Spleen (tissue), 11 donors: ENCODE results near the gene SULF2. TPM values are rescaled to one million over a fixed set of nuclear protein-coding genes. Genes with fewer than 3 reads are reported as not detected.

Experiments used
- DNase-seq: peaks from one replicate; pipeline ENCODE4 v3.0.0-alpha.2; 2020
- H3K27ac ChIP-seq, 8 donors: fragments of 200-600 bp; sonication (generic) in 7 of 8; 1 replicate in 4 of 8; 2 replicates in 4 of 8; pipeline versions ENCODE4 v1.5.0 to v1.8.0; 2016 to 2021; ENCODE audit warnings: inconsistent platforms in 4 of 8, mild to moderate bottlenecking in 4 of 8, moderate library complexity in 1 of 8
- H3K27me3 ChIP-seq, 7 donors: fragments of 200-600 bp; sonication (generic) in 6 of 7; replicated peaks in 1 of 7; 1 replicate in 4 of 7; 2 replicates in 3 of 7; pipeline versions ENCODE4 v1.5.0 to v1.8.0; 2016 to 2021; ENCODE audit warnings: inconsistent platforms in 3 of 7, mild to moderate bottlenecking in 1 of 7
- H3K36me3 ChIP-seq, 6 donors: fragments of 200-600 bp; sonication (generic) in 5 of 6; 1 replicate in 4 of 6; 2 replicates in 2 of 6; pipeline versions ENCODE4 v1.5.0 to v1.8.0; 2016 to 2021; ENCODE audit warnings: inconsistent platforms in 2 of 6
- H3K4me1 ChIP-seq, 6 donors: fragments of 200-600 bp; sonication (generic) in 5 of 6; 1 replicate in 3 of 6; 2 replicates in 3 of 6; pipeline versions ENCODE4 v1.5.0 to v1.8.0; 2016 to 2021; ENCODE audit warnings: inconsistent platforms in 3 of 6
- H3K4me3 ChIP-seq, 8 donors: fragments of 200-600 bp; sonication (generic) in 7 of 8; 1 replicate in 4 of 8; 2 replicates in 4 of 8; pipeline versions ENCODE4 v1.5.0 to v1.8.0; 2016 to 2021; ENCODE audit warnings: inconsistent platforms in 4 of 8, mild to moderate bottlenecking in 4 of 8, moderate library complexity in 2 of 8
- H3K9me3 ChIP-seq, 8 donors: fragments of 200-600 bp; sonication (generic) in 7 of 8; 1 replicate in 4 of 8; 2 replicates in 4 of 8; pipeline versions ENCODE4 v1.5.0 to v1.8.0; 2016 to 2021; ENCODE audit warnings: inconsistent platforms in 4 of 8
- CTCF ChIP-seq, 11 experiments: fragments of 200-600 bp in 7 of 11; fragments of 450-650 bp in 4 of 11; sonication (generic) in 4 of 11; IDR thresholded peaks in 8 of 11; conservative IDR thresholded peaks in 3 of 11; 1 replicate in 7 of 11; 2 replicates in 4 of 11; pipeline versions ENCODE4 v1.4.0 to v1.8.0; 2016 to 2021; ENCODE audit warnings: antibody characterized with exemption in 11 of 11, inconsistent platforms in 4 of 11, mild to moderate bottlenecking in 1 of 11
- POLR2A ChIP-seq, 3 donors: fragments of 450-650 bp; IDR thresholded peaks; one replicate each; pipeline ENCODE4 v1.5.1; 2017; ENCODE audit warnings: antibody characterized with exemption in 3 of 3, mild to moderate bottlenecking in 1 of 3
- POLR2AphosphoS5 ChIP-seq, 3 donors: sonication (generic); formaldehyde crosslinking; IDR thresholded peaks; one replicate each; pipeline ENCODE4 v1.5.1; 2017; ENCODE audit warnings: antibody characterized with exemption in 3 of 3
- WGBS, 5 donors: extraction: QIAGEN DNeasy Blood & Tissue Kit in 3 of 5; methylation state at CpG; one replicate each; pipeline versions ENCODE4 v1.1.5 to v1.1.7; 2013 to 2018; 5-methylcytosine and 5-hydroxymethylcytosine counted together
- intact Hi-C: fragments of 100-400 bp; cut with DNase I; formaldehyde crosslinking; loops from one replicate; pipeline ENCODE4 v1.15.0; 2023; ENCODE audit warnings: low total_unique reads
- polyA plus RNA-seq, 3 donors: library from polyadenylated mRNA; stranded (reverse); fragments of 200-250 nt; gene quantifications; one replicate each; pipeline ENCODE4 v1.2.1, GENCODE V29; 2013
- total RNA-seq, 7 donors: library from RNA; depleted of rRNA in 3 of 7; stranded (reverse); fragments of >200 nt in 3 of 7; fragmentation: NEBNext Ultra II Directional in 4 of 7; extraction: Animal tissue kit (Norgen Biotek cat#: 25700) in 4 of 7; gene quantifications; one replicate each; pipeline versions ENCODE4 v1.1.0 to v1.2.1, GENCODE V29; 2016 to 2021
- donor health status: healthy with polysubstance abuse.
- donor health status: DM: no; HTN: no; CAD: no; lungs with moderate emphysema.
- donor health status: DM: no; HTN: no; CAD: no.
- donor health status: Bipolar disorder and iron deficiency.
- donor health status: healthy.
- donor health status: DM: no; HTN: no; CAD: no.
- donor health status: DM: yes; HTN: yes; CAD: no.

The SULF2 gene
- total and polyA plus RNA-seq, 10 donors = 5.5 to 49.1 (median 15.7) TPM

GRCh38 chr20:47764154-47764733 lies 21.0 kb downstream of the SULF2 start:
- no peak for TF ChIP-seq POLR2AphosphoS5 (IDR thresholded peaks at IDR 0.05)
- TF ChIP-seq POLR2A (IDR thresholded peaks at IDR 0.05) = no peak
- TF ChIP-seq CTCF (IDR thresholded peaks at IDR 0.05 in 8 of 11, conservative IDR thresholded peaks at IDR 0.05 in 3 of 11) = no peak

GRCh38 chr20:47762699-47763268 lies 22.5 kb downstream of the SULF2 start:
- Histone ChIP-seq H3K4me3 (no peak overlapping the region), H3K9me3 (no peaks in the 10 kb centered on the region), H3K4me1 (peaks cover 0 to 18% (median 0%) of the 10 kb centered on the region in 6 donors), H3K27me3 (peaks cover 0 to 65% (median 0%) of the 10 kb centered on the region in 7 donors), H3K36me3 (no peaks in the 10 kb centered on the region), H3K27ac (no peak overlapping the region)
- TF ChIP-seq CTCF (IDR thresholded peaks at IDR 0.05 in 8 of 11, conservative IDR thresholded peaks at IDR 0.05 in 3 of 11) (no peak), POLR2AphosphoS5 (IDR thresholded peaks at IDR 0.05) (no peak), POLR2A (IDR thresholded peaks at IDR 0.05) (no peak)
- intact Hi-C loops = no loop called here
- 49 to 68% (median 58%) methylated on average over 13 of the region's 13 CpGs for WGBS, 5 donors
- no peak for DNase-seq

More at GRCh38 chr20:47764154-47764733, 21.0 kb downstream of the SULF2 start:
- intact Hi-C loops = no loop called here
- H3K27ac ChIP-seq = no peak overlapping the region
- no peaks in the 10 kb centered on the region for H3K9me3 ChIP-seq
- WGBS, 5 donors = 80 to 94% (median 89%) methylated on average over 8 of the region's 8 CpGs
- H3K4me3 ChIP-seq = no peak overlapping the region
- no peaks in the 10 kb centered on the region for H3K36me3 ChIP-seq
- peaks cover 0 to 18% (median 0%) of the 10 kb centered on the region in 6 donors for H3K4me1 ChIP-seq
- peaks cover 0 to 53% (median 0%) of the 10 kb centered on the region in 7 donors for H3K27me3 ChIP-seq
- no peak for DNase-seq

GRCh38 chr20:47761482-47762047 lies 23.7 kb downstream of the SULF2 start:
- H3K4me3 ChIP-seq = no peak overlapping the region
- H3K27me3 ChIP-seq = peaks cover 0 to 74% (median 0%) of the 10 kb centered on the region in 7 donors
- 71 to 81% (median 74%) methylated on average over 11 of the region's 11 CpGs for WGBS, 5 donors
- peaks cover 0 to 18% (median 0%) of the 10 kb centered on the region in 6 donors for H3K4me1 ChIP-seq
- no peak for TF ChIP-seq POLR2AphosphoS5 (IDR thresholded peaks at IDR 0.05)
- TF ChIP-seq POLR2A (IDR thresholded peaks at IDR 0.05) = no peak
- TF ChIP-seq CTCF (IDR thresholded peaks at IDR 0.05 in 8 of 11, conservative IDR thresholded peaks at IDR 0.05 in 3 of 11) = no peak
- H3K9me3 ChIP-seq = no peaks in the 10 kb centered on the region
- H3K27ac ChIP-seq = no peak overlapping the region
- no peak for DNase-seq
- no peaks in the 10 kb centered on the region for H3K36me3 ChIP-seq
- intact Hi-C loops = no loop called here
